RWPE2 (cell line): ENCODE results near the gene RAP1GAP.
"Not testable (repeated sequence)": the region's sequence is repeated elsewhere in the genome, so short reads cannot be mapped to it uniquely, and the experiment has no call there.

Source experiments
- ATAC-seq: fragments of 200-7000 bp; cut with Tn5 transposase; 3 replicates; pipeline ENCODE4 v1.9.1; 2021; ENCODE audit warnings: low read depth
- DNase-seq: peaks from one replicate; pipeline ENCODE4 v3.0.0-alpha.2; 2020; ENCODE audit warnings: low spot score
- H3K27ac ChIP-seq: fragments of 450-650 bp; 2 replicates; pipeline ENCODE4 v1.5.1; 2017; ENCODE audit warnings: mild to moderate bottlenecking; ENCODE audit not compliant: poor library complexity, severe bottlenecking
- H3K27me3 ChIP-seq: fragments of 250-450 bp; sonication (Bioruptor Pico); 2 replicates; pipeline ENCODE4 v1.5.1; 2021; ENCODE audit warnings: mild to moderate bottlenecking, moderate library complexity; ENCODE audit not compliant: insufficient read depth, poor library complexity, severe bottlenecking
- H3K36me3 ChIP-seq: fragments of 250-450 bp; sonication (Bioruptor Pico); 2 replicates; pipeline ENCODE4 v1.5.1; 2020; ENCODE audit warnings: low read depth, mild to moderate bottlenecking, moderate library complexity
- H3K4me1 ChIP-seq: fragments of 250-450 bp; sonication (Bioruptor Pico); 2 replicates; pipeline ENCODE4 v1.5.1; 2021; ENCODE audit warnings: mild to moderate bottlenecking, moderate library complexity; ENCODE audit not compliant: insufficient read depth, poor library complexity, severe bottlenecking
- H3K4me3 ChIP-seq: fragments of 250-450 bp; sonication (Bioruptor Pico); 2 replicates; pipeline ENCODE4 v1.5.1; 2021; ENCODE audit warnings: mild to moderate bottlenecking, moderate library complexity; ENCODE audit not compliant: severe bottlenecking
- H3K9me3 ChIP-seq: fragments of 250-450 bp; sonication (Bioruptor Pico); 2 replicates; pipeline ENCODE4 v1.5.1; 2021; ENCODE audit warnings: mild to moderate bottlenecking, moderate library complexity; ENCODE audit not compliant: severe bottlenecking
- CTCF ChIP-seq: fragments of 450-650 bp; IDR thresholded peaks from one replicate; pipeline ENCODE4 v1.5.1; 2017; ENCODE audit warnings: mild to moderate bottlenecking, moderate library complexity; ENCODE audit not compliant: poor library complexity, severe bottlenecking

The RAP1GAP gene

DNA sequence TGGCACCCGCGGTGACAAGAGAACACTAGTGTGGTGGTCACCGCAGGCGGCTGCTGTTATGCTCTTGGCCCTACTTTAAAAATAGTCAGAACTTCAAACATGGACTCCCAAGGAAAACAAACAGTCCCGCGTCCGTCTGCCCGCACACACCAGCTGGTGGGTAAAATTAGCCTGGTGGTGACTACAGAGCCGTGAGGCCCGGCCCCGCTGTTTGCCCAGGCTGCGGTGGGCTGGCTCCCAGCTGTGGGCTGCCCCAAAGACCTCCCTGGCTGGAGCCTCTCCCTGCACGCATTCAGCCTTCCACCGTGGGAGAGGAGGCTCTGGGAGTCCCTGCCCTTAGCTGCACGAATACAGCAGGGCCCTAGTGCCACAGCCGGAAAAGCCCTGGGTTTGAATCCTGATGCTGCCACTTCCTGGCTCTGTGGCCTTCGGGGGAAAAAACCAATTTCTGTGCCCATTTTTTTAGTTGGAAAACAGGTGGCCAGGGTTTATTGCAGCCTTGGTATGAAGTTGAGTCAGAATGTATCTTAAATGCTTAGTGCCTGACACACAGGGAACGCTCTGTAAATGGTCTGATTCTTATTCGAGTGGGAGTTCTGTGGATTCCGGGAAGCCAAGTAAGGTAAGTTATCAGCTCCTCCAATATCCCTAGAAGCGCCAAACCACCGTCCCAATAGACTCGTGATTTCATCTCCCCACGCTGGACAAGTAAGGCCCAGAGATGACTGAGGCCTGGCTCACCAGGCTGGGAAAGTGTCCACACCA, 101.7 kb downstream of the RAP1GAP start:
- Histone ChIP-seq H3K4me1 (no peaks in the 10 kb centered on the region), H3K27me3 (no peaks in the 10 kb centered on the region), H3K4me3 (no peak overlapping the region), H3K36me3 (no peaks in the 10 kb centered on the region), H3K9me3 (no peaks in the 10 kb centered on the region), H3K27ac (no peak overlapping the region)
- no peak for ATAC-seq
- DNase-seq = no peak
- TF ChIP-seq CTCF = no peak

GRCh38 chr1:21566361-21566760, 102.8 kb downstream of the RAP1GAP start:
- not testable (repeated sequence) for DNase-seq, H3K27me3 ChIP-seq, H3K4me3 ChIP-seq, H3K9me3 ChIP-seq, H3K36me3 ChIP-seq, H3K4me1 ChIP-seq, H3K27ac ChIP-seq, ATAC-seq

DNA sequence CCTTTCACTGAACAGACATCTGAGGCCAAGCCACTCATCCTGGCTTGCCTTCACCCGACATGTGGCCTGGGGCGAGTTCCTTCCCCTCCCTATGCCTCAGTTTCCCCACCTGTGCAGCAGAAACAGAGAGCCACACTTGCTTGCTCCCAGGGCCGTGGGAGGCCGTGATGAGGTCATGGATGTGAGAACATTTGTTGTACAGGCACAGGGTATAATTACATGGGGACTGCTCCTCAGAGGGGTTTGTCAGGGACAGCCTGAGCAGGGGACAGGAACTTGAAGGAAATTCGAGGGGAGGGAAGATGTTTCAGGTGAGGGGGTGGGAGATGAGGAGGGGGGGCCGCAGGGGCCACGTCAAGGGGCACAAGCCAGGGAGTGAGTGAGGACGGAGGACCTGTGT, 103.9 kb downstream of the RAP1GAP start:
- Histone ChIP-seq H3K4me3 (no peak overlapping the region), H3K36me3 (no peaks in the 10 kb centered on the region), H3K27ac (no peak overlapping the region), H3K27me3 (no peaks in the 10 kb centered on the region), H3K9me3 (no peaks in the 10 kb centered on the region), H3K4me1 (no peaks in the 10 kb centered on the region)
- TF ChIP-seq CTCF = no peak
- no peak for ATAC-seq
- no peak for DNase-seq

- Histone ChIP-seq H3K4me1 (no peaks in the 10 kb centered on the region), H3K36me3 (no peaks in the 10 kb centered on the region), H3K27me3 (no peaks in the 10 kb centered on the region), H3K9me3 (no peaks in the 10 kb centered on the region), H3K27ac (no peak overlapping the region), H3K4me3 (no peak overlapping the region)
- TF ChIP-seq CTCF = no peak
- ATAC-seq = no peak
- DNase-seq = no peak
Measured at GRCh38 chr1:21564521-21565095, 104.5 kb downstream of the RAP1GAP start.

DNA sequence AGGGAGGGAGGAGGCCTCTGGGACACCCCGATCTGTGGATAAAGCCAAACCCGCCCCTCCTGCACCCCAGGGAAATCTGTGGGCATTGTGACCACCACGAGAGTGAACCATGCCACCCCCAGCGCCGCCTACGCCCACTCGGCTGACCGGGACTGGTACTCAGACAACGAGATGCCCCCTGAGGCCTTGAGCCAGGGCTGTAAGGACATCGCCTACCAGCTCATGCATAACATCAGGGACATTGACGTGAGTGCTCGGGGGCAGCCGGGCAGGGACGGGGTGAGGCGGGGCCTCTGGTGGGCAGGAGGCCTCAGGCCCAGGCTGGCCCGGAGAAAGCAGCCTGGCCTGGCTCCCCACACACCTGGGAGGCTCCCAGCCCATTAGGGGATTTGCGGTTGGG, 105.2 kb downstream of the RAP1GAP start:
- H3K9me3 ChIP-seq = no peaks in the 10 kb centered on the region
- H3K4me1 ChIP-seq = no peaks in the 10 kb centered on the region
- DNase-seq = no peak
- ATAC-seq = no peak
- no peak overlapping the region for H3K4me3 ChIP-seq
- H3K27ac ChIP-seq = no peak overlapping the region
- H3K36me3 ChIP-seq = no peaks in the 10 kb centered on the region
- TF ChIP-seq CTCF = no peak
- no peaks in the 10 kb centered on the region for H3K27me3 ChIP-seq
